ENCODE data around the gene APLF. TPM values are rescaled to one million over a fixed set of nuclear protein-coding genes. Genes with fewer than 3 reads are reported as not detected.
A peak's percentile ranks its signal among the peaks of the same experiment; 100 is the strongest.
"Not testable (repeated sequence)": the region's sequence is repeated elsewhere in the genome, so short reads cannot be mapped to it uniquely, and the experiment has no call there.

APLF gene
- total RNA-seq, 8 experiments from 2014 or later: 1.8 to 3.9 (median 3.0) TPM

- 79 to 100% (median 93%) methylated on average over 1 to 2 of the region's 2 CpGs for WGBS, 10 experiments
- Histone ChIP-seq H3K27ac (no peak overlapping the region), H3K4me3 (no peak overlapping the region), H3K4me1 (replicated peaks in 1 of 2) (peaks cover 5 to 6% of the 10 kb centered on the region in 2 donors)
- in situ Hi-C loops (cut with MboI; ENCODE audit: low pct_unique_long_range_greater_than_20kb in 2 of 9, low sequenced_read_pairs in 9 of 9, unreplicated experiment in 9 of 9): loop anchor here in 3 of 9 experiments (10.0 kb wide), 1 partner anchor 456 kb away; no protein-coding TSS in a partner anchor
- ATAC-seq (replicated peaks in 6 of 8): no peak
Measured at GRCh38 chr2:68468801-68469200, 1.4 kb downstream of the APLF start.

- 70 to 100% (median 92%) methylated on average over 1 of the region's 1 CpG; no CpG with 5 or more reads in 1 of the 10 experiments for WGBS, 10 experiments
- in situ Hi-C loops (cut with MboI; ENCODE audit: low pct_unique_long_range_greater_than_20kb in 2 of 9, low sequenced_read_pairs in 9 of 9, unreplicated experiment in 9 of 9): loop anchor here in 3 of 9 experiments (10.0 kb wide), 1 partner anchor 455 kb away; no protein-coding TSS in a partner anchor
- no peak for ATAC-seq (replicated peaks in 6 of 8)
- H3K27ac ChIP-seq: no peak overlapping the region
- H3K4me1 ChIP-seq (replicated peaks in 1 of 2): peaks cover 5 to 6% of the 10 kb centered on the region in 2 donors
- H3K4me3 ChIP-seq: no peak overlapping the region
Measured at GRCh38 chr2:68469935-68470334, 2.5 kb downstream of the APLF start.

GRCh38 chr2:68471385-68471784 lies 4.0 kb downstream of the APLF start:
- no peak for ATAC-seq (replicated peaks in 6 of 8)
- in situ Hi-C loops (cut with MboI; ENCODE audit: low pct_unique_long_range_greater_than_20kb in 2 of 9, low sequenced_read_pairs in 9 of 9, unreplicated experiment in 9 of 9): no loop called here

GRCh38 chr2:68472796-68473414 lies 5.5 kb downstream of the APLF start:
- in situ Hi-C loops (cut with MboI; ENCODE audit: low pct_unique_long_range_greater_than_20kb in 2 of 9, low sequenced_read_pairs in 9 of 9, unreplicated experiment in 9 of 9): no loop called here
- WGBS, 10 experiments: 50 to 100% (median 93%) methylated on average over 1 to 3 of the region's 3 CpGs; no CpG with 5 or more reads in 2 of the 10 experiments

More at GRCh38 chr2:68471385-68471784, 4.0 kb downstream of the APLF start:
- 87 to 100% (median 96%) methylated on average over 1 to 2 of the region's 2 CpGs; no CpG with 5 or more reads in 1 of the 10 experiments for WGBS, 10 experiments
- Histone ChIP-seq H3K4me1 (replicated peaks in 1 of 2) (peaks cover 0 to 3% of the 10 kb centered on the region in 2 donors), H3K4me3 (no peak overlapping the region), H3K27ac (no peak overlapping the region)

GRCh38 chr2:68475110-68475509 lies 7.7 kb downstream of the APLF start:
- Histone ChIP-seq H3K4me1 (replicated peaks in 1 of 2) (no peaks in the 10 kb centered on the region), H3K27ac (no peak overlapping the region), H3K4me3 (no peak overlapping the region)
- in situ Hi-C loops (cut with MboI; ENCODE audit: low pct_unique_long_range_greater_than_20kb in 2 of 9, low sequenced_read_pairs in 9 of 9, unreplicated experiment in 9 of 9): loop anchor here in 5 of 9 experiments (25.0 kb wide), 3 partner anchors 112 to 437 kb away; no protein-coding TSS in a partner anchor
- ATAC-seq (replicated peaks in 6 of 8): peak in 1 of 8 experiments; percentile 23

More at GRCh38 chr2:68472796-68473414, 5.5 kb downstream of the APLF start:
- Histone ChIP-seq H3K4me1 (replicated peaks in 1 of 2) (peaks cover 0 to 3% of the 10 kb centered on the region in 2 donors), H3K27ac (no peak overlapping the region), H3K4me3 (no peak overlapping the region)
- no peak for ATAC-seq (replicated peaks in 6 of 8)

- no peaks in the 10 kb centered on the region for H3K4me1 ChIP-seq (replicated peaks in 1 of 2)
- in situ Hi-C loops (cut with MboI; ENCODE audit: low pct_unique_long_range_greater_than_20kb in 2 of 9, low sequenced_read_pairs in 9 of 9, unreplicated experiment in 9 of 9): loop anchor here in 5 of 9 experiments (25.0 kb wide), 3 partner anchors 112 to 437 kb away; no protein-coding TSS in a partner anchor
- WGBS, 10 experiments: 50 to 94% (median 79%) methylated on average over 1 to 2 of the region's 2 CpGs; no CpG with 5 or more reads in 2 of the 10 experiments
- no peak for ATAC-seq (replicated peaks in 6 of 8)
- H3K4me3 ChIP-seq: no peak overlapping the region
- H3K27ac ChIP-seq: no peak overlapping the region
Measured at GRCh38 chr2:68475576-68475975, 8.2 kb downstream of the APLF start.

- in situ Hi-C loops (cut with MboI; ENCODE audit: low pct_unique_long_range_greater_than_20kb in 2 of 9, low sequenced_read_pairs in 9 of 9, unreplicated experiment in 9 of 9): loop anchor here in 5 of 9 experiments (25.0 kb wide), 3 partner anchors 111 to 436 kb away; no protein-coding TSS in a partner anchor
- Histone ChIP-seq H3K4me3 (no peak overlapping the region), H3K4me1 (replicated peaks in 1 of 2) (no peaks in the 10 kb centered on the region), H3K27ac (no peak overlapping the region)
- ATAC-seq (replicated peaks in 6 of 8): no peak
- WGBS, 10 experiments: 78 to 100% (median 100%) methylated on average over 1 of the region's 1 CpG; no CpG with 5 or more reads in 3 of the 10 experiments
Measured at GRCh38 chr2:68476454-68476853, 9.1 kb downstream of the APLF start.

- WGBS, 10 experiments: 80 to 100% (median 80%) methylated on average over 1 of the region's 1 CpG; no CpG with 5 or more reads in 7 of the 10 experiments
- no peaks in the 10 kb centered on the region for H3K4me1 ChIP-seq (replicated peaks in 1 of 2)
- in situ Hi-C loops (cut with MboI; ENCODE audit: low pct_unique_long_range_greater_than_20kb in 2 of 9, low sequenced_read_pairs in 9 of 9, unreplicated experiment in 9 of 9): loop anchor here in 5 of 9 experiments (25.0 kb wide), 3 partner anchors 109 to 434 kb away; no protein-coding TSS in a partner anchor
- no peak overlapping the region for H3K4me3 ChIP-seq
- no peak overlapping the region for H3K27ac ChIP-seq
- ATAC-seq (replicated peaks in 6 of 8): no peak
Measured at GRCh38 chr2:68478688-68479087, 11.3 kb downstream of the APLF start.

GRCh38 chr2:68482296-68482820 lies 15.0 kb downstream of the APLF start:
- in situ Hi-C loops (cut with MboI; ENCODE audit: low pct_unique_long_range_greater_than_20kb in 2 of 9, low sequenced_read_pairs in 9 of 9, unreplicated experiment in 9 of 9): loop anchor here in 5 of 9 experiments (25.0 kb wide), 3 partner anchors 105 to 430 kb away; no protein-coding TSS in a partner anchor
- Histone ChIP-seq H3K4me3 (no peak overlapping the region), H3K27ac (no peak overlapping the region), H3K4me1 (replicated peaks in 1 of 2) (no peaks in the 10 kb centered on the region)
- 14 to 67% (median 43%) methylated on average over 1 to 2 of the region's 2 CpGs; no CpG with 5 or more reads in 6 of the 10 experiments for WGBS, 10 experiments
- peak in 1 of 8 experiments; percentile 14 for ATAC-seq (replicated peaks in 6 of 8)

- Histone ChIP-seq H3K27ac (no peak overlapping the region), H3K4me1 (replicated peaks in 1 of 2) (no peaks in the 10 kb centered on the region), H3K4me3 (no peak overlapping the region)
- in situ Hi-C loops (cut with MboI; ENCODE audit: low pct_unique_long_range_greater_than_20kb in 2 of 9, low sequenced_read_pairs in 9 of 9, unreplicated experiment in 9 of 9): loop anchor here in 5 of 9 experiments (25.0 kb wide), 3 partner anchors 104 to 429 kb away; no protein-coding TSS in a partner anchor
- 60 to 100% (median 73%) methylated on average over 1 to 3 of the region's 3 CpGs; no CpG with 5 or more reads in 6 of the 10 experiments for WGBS, 10 experiments
- ATAC-seq (replicated peaks in 6 of 8): peak in 2 of 8 experiments; percentile 76 to 90
Measured at GRCh38 chr2:68483011-68483410, 15.6 kb downstream of the APLF start.

- no peaks in the 10 kb centered on the region for H3K4me1 ChIP-seq (replicated peaks in 1 of 2)
- 38 to 86% (median 66%) methylated on average over 2 to 3 of the region's 3 CpGs for WGBS, 10 experiments
- H3K4me3 ChIP-seq: no peak overlapping the region
- ATAC-seq (replicated peaks in 6 of 8): peak in 3 of 8 experiments; percentile 50 to 59 (median 54)
- in situ Hi-C loops (cut with MboI; ENCODE audit: low pct_unique_long_range_greater_than_20kb in 2 of 9, low sequenced_read_pairs in 9 of 9, unreplicated experiment in 9 of 9): loop anchor here in 5 of 9 experiments (25.0 kb wide), 3 partner anchors 99 to 424 kb away; no protein-coding TSS in a partner anchor
- no peak overlapping the region for H3K27ac ChIP-seq
Measured at GRCh38 chr2:68487773-68488355, 20.5 kb downstream of the APLF start.

GRCh38 chr2:68488605-68489004 lies 21.2 kb downstream of the APLF start:
- 60 to 100% (median 86%) methylated on average over 1 of the region's 1 CpG; no CpG with 5 or more reads in 5 of the 10 experiments for WGBS, 10 experiments
- in situ Hi-C loops (cut with MboI; ENCODE audit: low pct_unique_long_range_greater_than_20kb in 2 of 9, low sequenced_read_pairs in 9 of 9, unreplicated experiment in 9 of 9): loop anchor here in 5 of 9 experiments (25.0 kb wide), 3 partner anchors 99 to 424 kb away; no protein-coding TSS in a partner anchor
- H3K27ac ChIP-seq; H3K4me3 ChIP-seq; H3K4me1 ChIP-seq (replicated peaks in 1 of 2): not testable (repeated sequence)
- ATAC-seq (replicated peaks in 6 of 8): peak in 2 of 8 experiments; percentile 36 to 65

Measured in motor neuron (in vitro differentiated cells).